KOPT-K1 (cell line): ENCODE results near the gene TECTA.
"Not testable (repeated sequence)": the region's sequence is repeated elsewhere in the genome, so short reads cannot be mapped to it uniquely, and the experiment has no call there.

Experiments used
- H3K27ac ChIP-seq: fragments of 200-600 bp; sonication (generic); 2 replicates; pipeline ENCODE4 v1.5.1; 2016; ENCODE audit warnings: antibody characterized with exemption, mild to moderate bottlenecking, low read depth, low read length; ENCODE audit not compliant: poor library complexity, severe bottlenecking
- H3K36me3 ChIP-seq: fragments of 200-600 bp; sonication (generic); 2 replicates; pipeline ENCODE4 v1.5.1; 2017; ENCODE audit warnings: antibody characterized with exemption, mild to moderate bottlenecking, low read length, moderate library complexity; ENCODE audit not compliant: insufficient read depth
- H3K9me3 ChIP-seq: fragments of 200-600 bp; sonication (generic); 2 replicates; pipeline ENCODE4 v1.5.1; 2017; ENCODE audit warnings: antibody characterized with exemption, low read length, mild to moderate bottlenecking; ENCODE audit not compliant: insufficient read depth, poor library complexity, severe bottlenecking

The TECTA gene

GRCh38 chr11:121109471-121109870 lies 8.4 kb downstream of the TECTA start:
- Histone ChIP-seq H3K27ac (no peak overlapping the region), H3K36me3 (no peaks in the 10 kb centered on the region), H3K9me3 (no peaks in the 10 kb centered on the region)

- H3K27ac ChIP-seq, result no peak overlapping the region
- H3K36me3 ChIP-seq, result no peaks in the 10 kb centered on the region
- no peaks in the 10 kb centered on the region for H3K9me3 ChIP-seq
Observed at GRCh38 chr11:121109916-121110586, 9.0 kb downstream of the TECTA start.

- Histone ChIP-seq H3K36me3 (no peaks in the 10 kb centered on the region), H3K27ac (no peak overlapping the region), H3K9me3 (no peaks in the 10 kb centered on the region)
Observed at GRCh38 chr11:121110871-121111724, 10.1 kb downstream of the TECTA start.

- no peak overlapping the region for H3K27ac ChIP-seq
- H3K9me3 ChIP-seq, result no peaks in the 10 kb centered on the region
- no peaks in the 10 kb centered on the region for H3K36me3 ChIP-seq
Observed at GRCh38 chr11:121112498-121113455, 11.7 kb downstream of the TECTA start.

GRCh38 chr11:121113611-121114010 lies 12.6 kb downstream of the TECTA start:
- Histone ChIP-seq H3K27ac (no peak overlapping the region), H3K9me3 (no peaks in the 10 kb centered on the region), H3K36me3 (no peaks in the 10 kb centered on the region)

GRCh38 chr11:121115024-121115423 lies 14.0 kb downstream of the TECTA start:
- not testable (repeated sequence) for H3K9me3 ChIP-seq, H3K27ac ChIP-seq, H3K36me3 ChIP-seq

GRCh38 chr11:121117788-121118187 lies 16.7 kb downstream of the TECTA start:
- Histone ChIP-seq H3K9me3 (peaks cover 13% of the 10 kb centered on the region), H3K36me3 (no peaks in the 10 kb centered on the region), H3K27ac (no peak overlapping the region)

GRCh38 chr11:121119440-121119839 lies 18.4 kb downstream of the TECTA start:
- Histone ChIP-seq H3K9me3 (peaks cover 17% of the 10 kb centered on the region), H3K36me3 (no peaks in the 10 kb centered on the region), H3K27ac (no peak overlapping the region)

- Histone ChIP-seq H3K27ac (no peak overlapping the region), H3K36me3 (no peaks in the 10 kb centered on the region), H3K9me3 (peaks cover 17% of the 10 kb centered on the region)
Observed at GRCh38 chr11:121122328-121122727, 21.3 kb downstream of the TECTA start.

- Histone ChIP-seq H3K27ac (no peak overlapping the region), H3K9me3 (peaks cover 17% of the 10 kb centered on the region), H3K36me3 (no peaks in the 10 kb centered on the region)
Observed at GRCh38 chr11:121123496-121124069, 22.5 kb downstream of the TECTA start.

- Histone ChIP-seq H3K9me3 (peaks cover 4% of the 10 kb centered on the region), H3K27ac (no peak overlapping the region), H3K36me3 (no peaks in the 10 kb centered on the region)
Observed at GRCh38 chr11:121127809-121128208, 26.8 kb downstream of the TECTA start.

- Histone ChIP-seq H3K27ac (no peak overlapping the region), H3K36me3 (no peaks in the 10 kb centered on the region), H3K9me3 (no peaks in the 10 kb centered on the region)
Observed at GRCh38 chr11:121129362-121130340, 28.6 kb downstream of the TECTA start.

- no peaks in the 10 kb centered on the region for H3K36me3 ChIP-seq
- no peaks in the 10 kb centered on the region for H3K9me3 ChIP-seq
- no peak overlapping the region for H3K27ac ChIP-seq
Observed at GRCh38 chr11:121131656-121132055, 30.6 kb downstream of the TECTA start.
